Adipose tissue (tissue), 3 donors: ENCODE results near the gene OLA1. TPM values are rescaled to one million over a fixed set of nuclear protein-coding genes. Genes with fewer than 3 reads are reported as not detected.

ENCODE experiments used
- H3K27ac ChIP-seq: one replicate; pipeline ENCODE4 v1.5.1; 2013; ENCODE audit warnings: low read depth, low read length
- WGBS, 3 donors: extraction: QIAGEN DNeasy Blood & Tissue Kit; methylation state at CpG; one replicate each; pipeline ENCODE4 v1.1.7; 2013; 5-methylcytosine and 5-hydroxymethylcytosine counted together
- polyA plus RNA-seq, 3 donors: library from polyadenylated mRNA; stranded (reverse); fragments of 200-250 nt; gene quantifications; one replicate each; pipeline ENCODE4 v1.2.3, GENCODE V29; 2013
- donor health status: healthy with polysubstance abuse.
- donor health status: Bipolar disorder and iron deficiency.
- donor health status: healthy.

The OLA1 gene
- polyA plus RNA-seq, 3 donors, result 52.5 to 57.4 (median 54.3) TPM

- no peak overlapping the region for H3K27ac ChIP-seq
- WGBS, 3 donors, result 80 to 94% (median 94%) methylated on average over 2 of the region's 2 CpGs
Observed at GRCh38 chr2:174033163-174033550, 215.2 kb downstream of the OLA1 start.

- WGBS, 3 donors, result 66 to 78% (median 68%) methylated on average over 3 of the region's 3 CpGs
- H3K27ac ChIP-seq, result no peak overlapping the region
Observed at GRCh38 chr2:174031226-174031625, 217.1 kb downstream of the OLA1 start.

- H3K27ac ChIP-seq, result no peak overlapping the region
- 62 to 84% (median 65%) methylated on average over 5 of the region's 5 CpGs for WGBS, 3 donors
Observed at GRCh38 chr2:174028935-174029334, 219.4 kb downstream of the OLA1 start.

- WGBS, 3 donors, result 43 to 62% (median 51%) methylated on average over 3 of the region's 3 CpGs
Observed at GRCh38 chr2:174027956-174028355, 220.4 kb downstream of the OLA1 start.

GRCh38 chr2:174026122-174026845 is 222.0 kb downstream of the OLA1 start:
- H3K27ac ChIP-seq, result peak overlapping the region; percentile 32
- WGBS, 3 donors, result 76 to 86% (median 78%) methylated on average over 23 of the region's 23 CpGs

More at GRCh38 chr2:174027956-174028355, 220.4 kb downstream of the OLA1 start:
- no peak overlapping the region for H3K27ac ChIP-seq

GRCh38 chr2:174025271-174026121 is 222.8 kb downstream of the OLA1 start:
- 56 to 83% (median 59%) methylated on average over 47 of the region's 47 CpGs for WGBS, 3 donors
- peak overlapping the region; percentile 45 for H3K27ac ChIP-seq

GRCh38 chr2:174024524-174025270 is 223.6 kb downstream of the OLA1 start:
- 35 to 73% (median 42%) methylated on average over 14 of the region's 14 CpGs for WGBS, 3 donors
- peak overlapping the region; percentile 45 for H3K27ac ChIP-seq

GRCh38 chr2:174023591-174024523 is 224.5 kb downstream of the OLA1 start:
- WGBS, 3 donors, result 43 to 69% (median 47%) methylated on average over 18 of the region's 18 CpGs
- peak overlapping the region; percentile 88 for H3K27ac ChIP-seq

Other genes with a start within 250 kb of the OLA1 start
- not detected for gene SP9, start 86.4 kb upstream of the OLA1 start, polyA plus RNA-seq
- 10 to 100 TPM in 1 of 3 donors, 1 to 10 TPM in 2; 8.3 to 13.5 (median 9.3) TPM for gene SCRN3, start 147.2 kb upstream of the OLA1 start, polyA plus RNA-seq
- 1 to 10 TPM; 3.1 to 7.0 (median 3.4) TPM for gene GPR155, start 238.5 kb upstream of the OLA1 start, polyA plus RNA-seq